Neural progenitor cell (in vitro differentiated cells): ENCODE data around the gene UQCRQ.

Experiments used
- CTCF ChIP-seq: fragments of 200-600 bp; sonication (generic); IDR thresholded peaks from 2 replicates; pipeline ENCODE4 v1.5.1; 2017; ENCODE audit warnings: antibody characterized with exemption, mild to moderate bottlenecking
- EZH2 ChIP-seq: fragments of 200-600 bp; sonication (generic); IDR thresholded peaks from 2 replicates; pipeline ENCODE4 v1.6.1; 2017; ENCODE audit warnings: antibody characterized with exemption, mild to moderate bottlenecking, moderate library complexity
- EZH2phosphoT487 ChIP-seq: fragments of 200-600 bp; sonication (generic); IDR thresholded peaks from 2 replicates; pipeline ENCODE4 v1.6.1; 2017; ENCODE audit warnings: antibody characterized with exemption

GRCh38 chr5:132849347-132849746, 17.1 kb upstream of the UQCRQ start:
- TF ChIP-seq CTCF = no peak
- no peak for TF ChIP-seq EZH2
- TF ChIP-seq EZH2phosphoT487 = no peak
